ENCODE measurements around the gene TTLL10. TPM values are rescaled to one million over a fixed set of nuclear protein-coding genes. Genes with fewer than 3 reads are reported as not detected.

The TTLL10 gene
- total and polyA plus RNA-seq, 2 of the 8 experiments (the other 6 are each of a cell fraction or from before 2014, with no cell fraction given), result 1.1 to 1.7 TPM

DNA sequence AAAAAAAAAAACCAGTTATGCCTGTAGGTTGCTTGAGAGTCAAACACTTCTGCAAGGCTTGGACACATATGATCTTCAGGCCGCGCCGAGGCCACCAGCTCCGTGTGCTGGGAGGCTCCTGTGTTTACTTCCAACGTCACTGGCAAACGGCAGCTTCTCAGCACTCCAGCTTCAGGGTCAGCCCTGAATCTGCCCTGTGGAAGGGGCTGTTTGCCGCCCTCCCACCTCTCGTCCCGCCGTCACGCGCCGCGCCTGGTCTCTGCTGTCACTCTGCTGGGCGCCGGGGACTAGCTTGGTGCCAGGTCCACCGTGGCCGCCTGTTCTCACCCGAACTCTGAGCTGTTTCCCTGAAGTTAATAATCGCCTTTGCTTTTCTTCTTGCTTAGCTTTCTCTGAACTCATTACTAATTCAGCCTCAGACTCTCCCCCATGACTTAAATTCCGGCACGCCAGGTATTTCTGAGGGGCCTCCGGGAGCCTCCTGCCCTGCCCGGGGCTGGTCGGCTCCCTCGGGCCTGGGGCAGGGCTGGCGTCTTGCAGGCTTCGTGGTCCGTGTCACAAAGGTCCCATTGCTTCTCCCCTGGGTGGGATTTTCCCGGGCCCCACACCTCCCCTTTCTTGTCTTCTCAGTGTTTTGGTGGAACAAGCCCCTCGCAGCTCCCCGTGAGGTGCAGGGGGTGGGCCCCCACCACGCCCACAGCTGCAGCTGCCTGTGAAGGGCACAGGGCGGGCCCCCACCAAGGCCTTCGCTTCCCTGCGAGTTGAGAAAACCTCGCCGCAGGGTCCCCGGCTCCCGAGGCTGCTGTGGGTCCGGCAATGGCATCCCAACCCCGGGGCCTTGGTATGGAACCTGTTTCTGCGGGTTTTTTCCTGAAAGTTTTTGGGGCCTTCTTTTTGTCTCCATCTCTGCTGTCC, 43.2 kb upstream of the TTLL10 start:
- no peak overlapping the region for H3K56ac ChIP-seq (replicated peaks; ENCODE audit: insufficient read length, low read depth, low read length)
- no peak overlapping the region for H2AK5ac ChIP-seq (ENCODE audit: low read depth, low read length)
- no peak overlapping the region for H4K5ac ChIP-seq (ENCODE audit: insufficient read length, low read depth, low read length)
- no peak overlapping the region for H3K23ac ChIP-seq (ENCODE audit: insufficient read length)
- H2BK15ac ChIP-seq (ENCODE audit: low read length), result no peak overlapping the region
- H2AFZ ChIP-seq (ENCODE audit: low read length), result no peak overlapping the region
- H2BK12ac ChIP-seq (ENCODE audit: low read depth, low read length), result no peak overlapping the region
- H3K14ac ChIP-seq (ENCODE audit: insufficient read length), result no peak overlapping the region
- H3K4me1 ChIP-seq (replicated peaks in 1 of 4; ENCODE audit: control insufficient read depth in 3 of 4, insufficient read depth in 4 of 4, low read length in 3 of 4), result peaks cover 0 to 8% (median 0%) of the 10 kb centered on the region in 4 experiments; a peak in 3 of 7 replicates
- ChIA-PET POLR2A (ENCODE audit: partially characterized antibody) (interaction anchor here (0.8 kb wide), 1 partner anchor 9 kb away, joined by 3 read pairs; no protein-coding TSS in a partner anchor), CTCF (ENCODE audit: partially characterized antibody) (interaction anchor here (0.6 to 3.0 kb wide), 7 partner anchors 9 to 146 kb away, joined by 3 to 13 read pairs (median 3); no protein-coding TSS in a partner anchor)
- H4K91ac ChIP-seq (replicated peaks; ENCODE audit: insufficient read length, low read length), result no peak overlapping the region
- no peak overlapping the region for H3K27ac ChIP-seq (ENCODE audit: low read depth, low read length)
- no peak for FAIRE-seq
- H3K27me3 ChIP-seq (replicated peaks in 1 of 4; ENCODE audit: control insufficient read depth in 3 of 4, extremely low read depth in 1 of 4, insufficient read depth in 3 of 4, low read length in 3 of 4), result no peaks in the 10 kb centered on the region
- H3K4me3 ChIP-seq (ENCODE audit: extremely low read depth in 1 of 4, insufficient read depth in 2 of 4, low read depth in 3 of 4, low read length in 4 of 4), result no peak overlapping the region
- H3K4me2 ChIP-seq (ENCODE audit: insufficient read depth in 1 of 2, low read depth in 2 of 2, low read length in 2 of 2), result no peak overlapping the region
- no peaks in the 10 kb centered on the region for H3K23me2 ChIP-seq (ENCODE audit: low read depth, low read length)
- no peaks in the 10 kb centered on the region for H3K79me2 ChIP-seq (ENCODE audit: control insufficient read depth in 1 of 2, insufficient read depth in 2 of 2, low read length in 2 of 2)
- H4K8ac ChIP-seq (ENCODE audit: extremely low read depth, insufficient read depth, low read length), result no peak overlapping the region
- WGBS, 2 experiments (ENCODE audit: extremely low coverage in 1 of 2, insufficient coverage in 1 of 2, insufficient read length in 1 of 2, insufficient replicate concordance in 2 of 2, low coverage in 1 of 2, low lambda C conversion rate in 2 of 2, missing lambda C conversion rate in 1 of 2), result 87% methylated on average over 43 of the region's 43 CpGs; no CpG with 5 or more reads in 1 of the 2 experiments
- H4K20me1 ChIP-seq (replicated peaks in 1 of 2; ENCODE audit: control insufficient read depth in 1 of 2, insufficient read depth in 2 of 2, low read length in 2 of 2), result no peaks in the 10 kb centered on the region
- H2BK5ac ChIP-seq (ENCODE audit: low read depth, low read length), result no peak overlapping the region
- no peak for DNase-seq (ENCODE audit: low read depth in 1 of 2, low spot score in 2 of 2)
- H2BK20ac ChIP-seq (ENCODE audit: low read length), result no peak overlapping the region
- H3K18ac ChIP-seq (ENCODE audit: extremely low read depth, low read length), result no peak overlapping the region
- H3K9me3 ChIP-seq (ENCODE audit: insufficient read depth in 2 of 2, low read depth in 1 of 2, low read length in 1 of 2), result no peaks in the 10 kb centered on the region
- H3K79me1 ChIP-seq (ENCODE audit: low read depth, low read length), result no peaks in the 10 kb centered on the region
- no peaks in the 10 kb centered on the region for H3K36me3 ChIP-seq (ENCODE audit: control insufficient read depth in 2 of 4, insufficient read depth in 4 of 4, low read length in 3 of 4)
- no peak overlapping the region for H3K4ac ChIP-seq (replicated peaks; ENCODE audit: insufficient read length, low read depth, low read length)
- no peak overlapping the region for H2BK120ac ChIP-seq (replicated peaks; ENCODE audit: low read depth, low read length)
- H3K9ac ChIP-seq (replicated peaks in 1 of 4; ENCODE audit: extremely low read depth in 1 of 4, low read depth in 3 of 4, low read length in 3 of 4), result no peak overlapping the region
- TF ChIP-seq ATF2 (IDR thresholded peaks at IDR 0.05; ENCODE audit: low read length), result no peak
- TF ChIP-seq EZH2 (IDR thresholded peaks at IDR 0.05; ENCODE audit: low read depth, low read length, severe bottlenecking), result no peak
- TF ChIP-seq ZNF274 (IDR thresholded peaks at IDR 0.05; ENCODE audit: borderline replicate concordance, extremely low read depth, low read length), result no peak
- TF ChIP-seq PHF8 (conservative IDR thresholded peaks at IDR 0.05; ENCODE audit: low read depth, low read length), result no peak
- TF ChIP-seq SP2 (IDR thresholded peaks at IDR 0.05; ENCODE audit: low read length), result no peak
- no peak for TF ChIP-seq CTBP2 (IDR thresholded peaks at IDR 0.05; ENCODE audit: borderline replicate concordance, insufficient read depth, insufficient read length, low read length)
- no peak for TF ChIP-seq SIX5 (IDR thresholded peaks at IDR 0.05; ENCODE audit: low read depth, low read length)
- no peak for TF ChIP-seq SP1 (IDR thresholded peaks at IDR 0.05; ENCODE audit: low read depth, low read length)
- TF ChIP-seq HDAC6 (IDR thresholded peaks at IDR 0.05; ENCODE audit: low read depth, low read length), result no peak
- no peak for TF ChIP-seq YY1 (IDR thresholded peaks at IDR 0.05; ENCODE audit: low read depth, low read length)
- TF ChIP-seq BACH1 (IDR thresholded peaks at IDR 0.05; ENCODE audit: low read length), result no peak

Data from H1 (cell line).